ENCODE data around the gene GLA.

Gene GLA

GRCh38 chrX:101399825-101400224 lies 7.9 kb downstream of the GLA start:
- Histone ChIP-seq H3K27ac (ENCODE audit: insufficient read depth, low read length, poor library complexity, severe bottlenecking) (no peak overlapping the region), H3K36me3 (ENCODE audit: control insufficient read depth, insufficient read depth, low read length) (no peaks in the 10 kb centered on the region), H3K9me3 (ENCODE audit: control insufficient read depth, low read length) (no peaks in the 10 kb centered on the region), H3K4me1 (ENCODE audit: control insufficient read depth, insufficient read depth, low read length, poor library complexity, severe bottlenecking) (no peaks in the 10 kb centered on the region), H3K27me3 (replicated peaks; ENCODE audit: control insufficient read depth, insufficient read depth, low read length, poor library complexity, severe bottlenecking) (no peaks in the 10 kb centered on the region), H3K4me3 (ENCODE audit: insufficient read depth, low read depth, low read length, poor library complexity, severe bottlenecking) (no peak overlapping the region)
- no peak for DNase-seq

- no peak for DNase-seq
Measured at GRCh38 chrX:101398694-101399093, 9.0 kb downstream of the GLA start.

GRCh38 chrX:101397779-101398178 lies 9.9 kb downstream of the GLA start:
- no peaks in the 10 kb centered on the region for H3K4me1 ChIP-seq (ENCODE audit: control insufficient read depth, insufficient read depth, low read length, poor library complexity, severe bottlenecking)
- no peaks in the 10 kb centered on the region for H3K36me3 ChIP-seq (ENCODE audit: control insufficient read depth, insufficient read depth, low read length)
- H3K9me3 ChIP-seq (ENCODE audit: control insufficient read depth, low read length), result no peaks in the 10 kb centered on the region
- DNase-seq, result no peak
- no peak overlapping the region for H3K27ac ChIP-seq (ENCODE audit: insufficient read depth, low read length, poor library complexity, severe bottlenecking)
- no peak overlapping the region for H3K4me3 ChIP-seq (ENCODE audit: insufficient read depth, low read depth, low read length, poor library complexity, severe bottlenecking)
- no peaks in the 10 kb centered on the region for H3K27me3 ChIP-seq (replicated peaks; ENCODE audit: control insufficient read depth, insufficient read depth, low read length, poor library complexity, severe bottlenecking)

More at GRCh38 chrX:101398694-101399093, 9.0 kb downstream of the GLA start:
- Histone ChIP-seq H3K27me3 (replicated peaks; ENCODE audit: control insufficient read depth, insufficient read depth, low read length, poor library complexity, severe bottlenecking) (no peaks in the 10 kb centered on the region), H3K36me3 (ENCODE audit: control insufficient read depth, insufficient read depth, low read length) (no peaks in the 10 kb centered on the region), H3K4me3 (ENCODE audit: insufficient read depth, low read depth, low read length, poor library complexity, severe bottlenecking) (no peak overlapping the region), H3K4me1 (ENCODE audit: control insufficient read depth, insufficient read depth, low read length, poor library complexity, severe bottlenecking) (no peaks in the 10 kb centered on the region), H3K27ac (ENCODE audit: insufficient read depth, low read length, poor library complexity, severe bottlenecking) (no peak overlapping the region), H3K9me3 (ENCODE audit: control insufficient read depth, low read length) (no peaks in the 10 kb centered on the region)

DNA sequence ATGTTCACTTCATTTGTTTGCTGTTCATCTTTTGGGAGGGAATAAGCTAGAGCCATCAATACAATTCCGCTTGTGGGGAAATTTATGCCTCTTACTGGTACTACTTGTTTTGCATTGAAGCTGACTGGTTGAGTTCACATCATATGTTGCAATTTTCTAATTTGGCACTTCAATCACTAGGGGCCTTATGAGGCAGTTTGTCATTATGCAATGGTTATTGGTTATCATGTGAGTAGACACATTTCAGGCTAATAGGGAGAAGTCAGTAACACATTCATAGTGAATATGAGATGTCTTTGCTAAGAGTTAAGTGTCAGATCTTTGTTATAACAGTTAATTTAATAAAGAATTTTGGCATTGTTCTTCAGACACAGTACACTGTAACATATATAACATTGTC lies 11.9 kb downstream of the GLA start:
- Histone ChIP-seq H3K4me3 (ENCODE audit: insufficient read depth, low read depth, low read length, poor library complexity, severe bottlenecking) (no peak overlapping the region), H3K27me3 (replicated peaks; ENCODE audit: control insufficient read depth, insufficient read depth, low read length, poor library complexity, severe bottlenecking) (no peaks in the 10 kb centered on the region), H3K27ac (ENCODE audit: insufficient read depth, low read length, poor library complexity, severe bottlenecking) (no peak overlapping the region), H3K9me3 (ENCODE audit: control insufficient read depth, low read length) (no peaks in the 10 kb centered on the region), H3K36me3 (ENCODE audit: control insufficient read depth, insufficient read depth, low read length) (no peaks in the 10 kb centered on the region), H3K4me1 (ENCODE audit: control insufficient read depth, insufficient read depth, low read length, poor library complexity, severe bottlenecking) (no peaks in the 10 kb centered on the region)
- no peak for DNase-seq

DNA sequence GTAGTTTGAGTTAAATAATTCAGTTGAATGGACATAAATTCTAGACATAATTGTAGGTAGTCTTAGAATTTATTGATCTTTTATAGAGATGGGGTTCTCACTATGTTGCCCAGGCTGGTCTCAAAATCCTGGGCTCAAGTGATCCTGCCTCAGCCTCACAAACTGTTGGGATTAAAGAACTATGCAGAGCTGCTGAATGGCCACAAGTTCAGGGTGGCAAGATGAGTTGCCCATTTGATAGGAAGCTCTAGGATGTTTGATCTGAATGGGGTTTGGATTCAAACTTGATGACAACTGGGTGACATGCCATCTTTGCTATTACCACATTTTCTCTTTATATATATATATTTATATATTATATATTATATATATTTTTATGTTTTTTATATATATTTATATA lies 13.4 kb downstream of the GLA start:
- Histone ChIP-seq H3K27ac (ENCODE audit: insufficient read depth, low read length, poor library complexity, severe bottlenecking) (no peak overlapping the region), H3K4me3 (ENCODE audit: insufficient read depth, low read depth, low read length, poor library complexity, severe bottlenecking) (no peak overlapping the region), H3K27me3 (replicated peaks; ENCODE audit: control insufficient read depth, insufficient read depth, low read length, poor library complexity, severe bottlenecking) (no peaks in the 10 kb centered on the region), H3K4me1 (ENCODE audit: control insufficient read depth, insufficient read depth, low read length, poor library complexity, severe bottlenecking) (no peaks in the 10 kb centered on the region), H3K36me3 (ENCODE audit: control insufficient read depth, insufficient read depth, low read length) (no peaks in the 10 kb centered on the region), H3K9me3 (ENCODE audit: control insufficient read depth, low read length) (no peaks in the 10 kb centered on the region)
- DNase-seq, result no peak

DNA sequence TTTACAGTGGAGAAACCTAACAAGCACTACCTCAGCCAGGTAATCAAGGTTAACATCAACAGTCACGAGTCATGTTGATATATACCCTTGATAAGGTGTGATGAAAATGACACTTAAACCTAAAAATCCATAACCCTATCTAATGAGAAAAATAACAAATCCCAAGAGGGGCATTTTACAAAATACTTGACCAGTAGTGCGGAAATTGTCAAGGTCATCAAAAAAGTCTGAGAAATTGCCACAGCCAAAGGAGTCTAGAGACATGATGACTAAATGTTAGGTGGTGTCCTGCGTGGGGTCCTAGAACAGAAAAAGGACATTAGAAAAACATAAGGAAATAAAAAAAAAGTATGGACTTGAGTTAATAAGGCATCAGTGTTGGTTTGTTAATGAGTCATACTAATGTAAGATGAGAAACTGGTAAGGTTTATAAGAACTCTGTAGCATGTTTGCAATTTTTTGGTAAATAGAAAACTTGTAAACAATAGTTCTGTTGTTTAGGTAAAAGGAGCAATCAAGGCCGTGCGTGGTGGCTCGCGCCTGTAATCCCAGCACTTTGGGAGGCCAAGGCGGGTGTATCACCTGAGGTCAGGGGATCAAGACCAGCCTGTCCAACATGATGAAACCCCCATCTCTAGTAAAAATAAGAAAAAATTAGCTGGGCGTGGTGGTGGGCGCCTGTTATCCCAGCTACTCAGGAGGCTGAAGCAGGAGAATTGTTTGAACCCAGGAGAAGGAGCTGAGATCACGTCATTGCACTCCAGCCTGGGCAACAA lies 14.0 kb downstream of the GLA start:
- Histone ChIP-seq H3K27me3 (replicated peaks; ENCODE audit: control insufficient read depth, insufficient read depth, low read length, poor library complexity, severe bottlenecking) (no peaks in the 10 kb centered on the region), H3K36me3 (ENCODE audit: control insufficient read depth, insufficient read depth, low read length) (no peaks in the 10 kb centered on the region), H3K4me1 (ENCODE audit: control insufficient read depth, insufficient read depth, low read length, poor library complexity, severe bottlenecking) (no peaks in the 10 kb centered on the region), H3K9me3 (ENCODE audit: control insufficient read depth, low read length) (no peaks in the 10 kb centered on the region), H3K27ac (ENCODE audit: insufficient read depth, low read length, poor library complexity, severe bottlenecking) (no peak overlapping the region), H3K4me3 (ENCODE audit: insufficient read depth, low read depth, low read length, poor library complexity, severe bottlenecking) (no peak overlapping the region)
- DNase-seq, result no peak

DNA sequence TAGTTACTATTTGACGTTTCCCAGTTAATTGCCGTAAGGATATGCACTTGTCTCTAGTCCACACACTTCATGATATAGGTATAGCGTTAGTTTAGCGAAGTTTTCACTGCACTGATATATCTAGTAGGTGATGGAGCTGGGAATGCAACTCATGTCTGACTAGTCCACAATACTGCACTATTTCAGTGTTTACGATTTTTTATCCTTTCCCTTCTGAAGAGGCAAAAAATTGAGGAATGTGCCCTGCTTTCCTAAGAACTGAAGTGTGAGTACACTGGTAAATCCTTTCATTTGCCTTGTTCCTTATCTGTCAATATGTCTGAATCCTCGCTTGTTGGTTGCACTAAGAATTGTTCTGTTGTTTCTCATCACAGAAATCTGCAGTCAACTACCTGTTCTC lies 15.9 kb downstream of the GLA start:
- Histone ChIP-seq H3K27ac (ENCODE audit: insufficient read depth, low read length, poor library complexity, severe bottlenecking) (peak overlapping the region; percentile 64), H3K4me3 (ENCODE audit: insufficient read depth, low read depth, low read length, poor library complexity, severe bottlenecking) (no peak overlapping the region), H3K36me3 (ENCODE audit: control insufficient read depth, insufficient read depth, low read length) (no peaks in the 10 kb centered on the region), H3K4me1 (ENCODE audit: control insufficient read depth, insufficient read depth, low read length, poor library complexity, severe bottlenecking) (no peaks in the 10 kb centered on the region), H3K27me3 (replicated peaks; ENCODE audit: control insufficient read depth, insufficient read depth, low read length, poor library complexity, severe bottlenecking) (no peaks in the 10 kb centered on the region), H3K9me3 (ENCODE audit: control insufficient read depth, low read length) (no peaks in the 10 kb centered on the region)
- no peak for DNase-seq

GRCh38 chrX:101390664-101391525 lies 16.8 kb downstream of the GLA start, which contains the start of gene RPL36A:
Gene RPL36A (plus strand): TSS chrX:101391011. CDS start chrX:101391044, 33 bp downstream.
- H3K36me3 ChIP-seq (ENCODE audit: control insufficient read depth, insufficient read depth, low read length), result no peaks in the 10 kb centered on the region
- H3K27ac ChIP-seq (ENCODE audit: insufficient read depth, low read length, poor library complexity, severe bottlenecking), result peak within 1 kb of the TSS; percentile 64
- no peaks in the 10 kb centered on the region for H3K27me3 ChIP-seq (replicated peaks; ENCODE audit: control insufficient read depth, insufficient read depth, low read length, poor library complexity, severe bottlenecking)
- peak within 1 kb of the TSS; percentile 33 for H3K4me3 ChIP-seq (ENCODE audit: insufficient read depth, low read depth, low read length, poor library complexity, severe bottlenecking)
- no peaks in the 10 kb centered on the region for H3K4me1 ChIP-seq (ENCODE audit: control insufficient read depth, insufficient read depth, low read length, poor library complexity, severe bottlenecking)
- DNase-seq, result peak; percentile 68 to 71 (median 71)
- no peaks in the 10 kb centered on the region for H3K9me3 ChIP-seq (ENCODE audit: control insufficient read depth, low read length)

DNA sequence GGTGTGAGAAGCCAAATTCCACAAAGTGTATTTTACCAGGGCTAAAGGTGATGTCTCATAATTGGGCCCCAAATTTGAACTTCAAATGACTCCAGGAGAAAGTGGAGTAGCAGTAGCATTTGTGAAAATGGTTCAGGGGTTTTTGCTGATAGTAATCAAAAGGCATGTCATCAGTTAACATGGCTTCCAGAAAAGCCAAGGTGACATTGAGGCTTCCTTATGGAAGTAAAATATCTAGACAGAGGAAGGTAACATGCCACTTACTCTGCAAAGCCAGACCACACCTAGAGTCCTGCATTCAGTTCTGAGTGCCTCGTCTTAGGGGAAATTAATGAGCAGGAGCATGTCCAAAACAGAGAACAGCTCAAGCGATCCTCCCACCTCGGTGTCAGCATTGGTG lies 19.1 kb downstream of the GLA start:
- no peaks in the 10 kb centered on the region for H3K36me3 ChIP-seq (ENCODE audit: control insufficient read depth, insufficient read depth, low read length)
- H3K9me3 ChIP-seq (ENCODE audit: control insufficient read depth, low read length), result no peaks in the 10 kb centered on the region
- no peaks in the 10 kb centered on the region for H3K27me3 ChIP-seq (replicated peaks; ENCODE audit: control insufficient read depth, insufficient read depth, low read length, poor library complexity, severe bottlenecking)
- no peaks in the 10 kb centered on the region for H3K4me1 ChIP-seq (ENCODE audit: control insufficient read depth, insufficient read depth, low read length, poor library complexity, severe bottlenecking)
- no peak overlapping the region for H3K27ac ChIP-seq (ENCODE audit: insufficient read depth, low read length, poor library complexity, severe bottlenecking)
- no peak overlapping the region for H3K4me3 ChIP-seq (ENCODE audit: insufficient read depth, low read depth, low read length, poor library complexity, severe bottlenecking)
- DNase-seq, result no peak

DNA sequence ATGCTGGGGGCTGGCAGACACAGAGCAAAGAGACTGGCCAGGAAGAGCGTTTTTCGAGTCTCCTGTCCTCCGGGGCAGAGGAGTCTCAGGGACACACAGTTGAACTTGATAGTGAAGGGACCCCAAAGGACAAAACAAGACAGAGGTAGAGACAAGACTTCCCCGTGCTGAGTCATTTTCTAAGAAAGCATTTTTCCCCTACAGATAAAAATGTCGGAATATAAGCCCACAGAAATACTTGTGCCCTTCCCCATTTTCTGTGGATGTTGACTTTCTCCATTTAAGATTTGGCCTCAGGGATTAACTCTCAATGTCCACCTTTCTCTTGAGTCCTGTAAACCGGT lies 21.2 kb downstream of the GLA start:
- H3K4me3 ChIP-seq (ENCODE audit: insufficient read depth, low read depth, low read length, poor library complexity, severe bottlenecking), result no peak overlapping the region
- H3K27ac ChIP-seq (ENCODE audit: insufficient read depth, low read length, poor library complexity, severe bottlenecking), result no peak overlapping the region
- no peaks in the 10 kb centered on the region for H3K4me1 ChIP-seq (ENCODE audit: control insufficient read depth, insufficient read depth, low read length, poor library complexity, severe bottlenecking)
- no peaks in the 10 kb centered on the region for H3K9me3 ChIP-seq (ENCODE audit: control insufficient read depth, low read length)
- no peaks in the 10 kb centered on the region for H3K27me3 ChIP-seq (replicated peaks; ENCODE audit: control insufficient read depth, insufficient read depth, low read length, poor library complexity, severe bottlenecking)
- DNase-seq, result no peak
- H3K36me3 ChIP-seq (ENCODE audit: control insufficient read depth, insufficient read depth, low read length), result no peaks in the 10 kb centered on the region

All from effector memory CD4-positive, alpha-beta T cell (primary cell).